Anterior cingulate cortex (tissue), 58 donors: ENCODE measurements around the gene FAM78A.
A peak's percentile ranks its signal among the peaks of the same experiment; 100 is the strongest.

ENCODE experiments used
- DNase-seq, 58 donors: peaks; one replicate each; lab custom pipeline; 2025; lab: John Stamatoyannopoulos, UW

FAM78A gene

GRCh38 chr9:131303381-131304321 lies 27.3 kb upstream of the FAM78A start:
- no peak for DNase-seq

DNA sequence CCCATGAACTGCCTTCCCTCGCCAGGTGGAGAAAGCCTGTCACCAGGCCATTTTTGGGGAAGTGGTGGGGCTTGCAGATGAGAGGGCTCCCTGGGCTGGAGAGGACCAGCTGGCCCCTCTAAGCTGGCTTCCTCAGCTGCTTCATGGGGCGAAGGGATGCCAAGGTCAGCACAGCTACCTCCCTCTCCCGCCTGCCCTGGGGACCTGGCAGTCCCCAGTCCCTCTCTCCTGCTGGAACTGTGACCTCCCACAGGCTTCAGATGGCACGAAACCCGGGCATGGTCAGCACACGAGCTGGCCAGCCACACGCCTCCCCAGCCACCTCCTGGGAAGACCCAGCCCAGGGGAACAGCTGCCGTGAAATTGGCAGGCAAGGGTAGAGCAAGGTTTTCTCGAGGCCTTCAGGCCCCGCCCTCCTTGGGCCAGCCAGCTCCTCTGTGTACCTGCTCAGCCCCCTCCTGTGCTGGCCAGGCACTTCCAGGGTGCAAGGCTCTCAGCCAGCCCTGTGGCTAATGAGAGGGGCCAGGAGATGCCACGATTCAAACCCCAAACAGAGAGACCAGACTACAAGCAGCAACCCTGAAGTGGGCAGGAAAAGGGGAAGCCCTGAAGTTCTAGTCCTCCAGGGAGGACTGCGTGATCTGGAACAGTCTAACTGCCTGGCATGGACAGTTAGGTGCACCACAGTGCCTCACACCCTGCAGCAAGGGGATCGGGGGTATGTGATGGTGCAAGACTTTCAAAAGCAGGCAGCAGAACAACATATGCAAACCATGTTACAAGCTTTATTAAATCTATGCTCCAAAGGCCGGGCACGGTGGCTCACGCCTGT lies 26.1 kb upstream of the FAM78A start:
- DNase-seq = no peak

GRCh38 chr9:131300444-131300843 lies 24.1 kb upstream of the FAM78A start:
- DNase-seq = no peak

- DNase-seq = no peak
These were observed 23.6 kb upstream of the FAM78A start for GRCh38 chr9:131299961-131300347.

DNA sequence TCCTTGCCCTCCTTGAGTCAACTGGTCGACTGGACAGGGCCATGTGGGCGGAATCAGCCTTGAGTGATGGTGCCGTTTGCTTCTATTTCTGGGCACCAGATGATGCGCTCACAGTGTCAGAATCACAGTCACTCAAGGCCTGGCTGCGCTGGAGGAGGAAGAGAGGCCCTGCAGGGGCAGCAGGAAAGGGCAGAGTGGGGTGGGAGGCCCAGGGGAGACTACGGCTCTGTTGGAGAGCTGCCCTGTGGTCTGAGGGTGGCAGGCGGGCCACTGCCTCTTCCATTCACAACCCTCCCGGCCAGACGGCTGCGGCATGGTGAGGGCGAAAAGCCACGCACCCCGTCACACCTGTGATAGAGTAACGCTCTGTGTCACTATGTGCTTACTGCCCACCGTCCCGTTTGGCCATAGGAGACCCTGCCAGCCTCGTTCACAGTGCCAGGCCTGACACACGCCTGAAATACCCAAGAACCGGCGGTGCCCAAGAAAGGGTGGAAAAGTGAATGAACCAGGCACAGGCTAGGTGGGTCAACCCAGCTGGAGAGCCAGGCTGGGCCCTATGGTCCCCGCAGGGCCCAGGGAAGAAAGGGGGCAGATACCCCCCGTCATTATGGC lies 23.1 kb upstream of the FAM78A start:
- no peak for DNase-seq

GRCh38 chr9:131298816-131299215 lies 22.5 kb upstream of the FAM78A start:
- no peak for DNase-seq

DNA sequence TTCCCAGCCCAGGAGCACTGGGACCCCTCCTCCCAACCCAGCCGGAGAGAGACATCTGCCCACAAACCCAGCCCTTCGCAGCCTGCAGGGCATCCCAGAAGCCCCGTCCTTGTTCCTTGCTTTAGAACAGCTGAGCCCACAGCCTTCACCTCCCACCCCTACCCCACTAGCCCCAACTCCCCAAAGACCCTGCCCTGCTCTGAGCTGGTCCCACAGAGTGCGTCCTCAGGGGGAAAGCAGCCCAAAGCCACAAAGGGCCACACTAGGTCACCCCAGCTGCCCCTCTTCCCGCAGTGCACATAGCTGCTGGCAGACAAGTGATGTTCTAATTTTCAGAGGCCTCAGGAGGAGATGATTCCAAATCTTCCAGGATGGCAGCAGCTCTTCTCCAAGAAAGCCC lies 22.0 kb upstream of the FAM78A start:
- no peak for DNase-seq

- DNase-seq = no peak
These were observed 21.6 kb upstream of the FAM78A start for GRCh38 chr9:131297903-131298302.

GRCh38 chr9:131296906-131297500 lies 20.7 kb upstream of the FAM78A start:
- DNase-seq = no peak

DNA sequence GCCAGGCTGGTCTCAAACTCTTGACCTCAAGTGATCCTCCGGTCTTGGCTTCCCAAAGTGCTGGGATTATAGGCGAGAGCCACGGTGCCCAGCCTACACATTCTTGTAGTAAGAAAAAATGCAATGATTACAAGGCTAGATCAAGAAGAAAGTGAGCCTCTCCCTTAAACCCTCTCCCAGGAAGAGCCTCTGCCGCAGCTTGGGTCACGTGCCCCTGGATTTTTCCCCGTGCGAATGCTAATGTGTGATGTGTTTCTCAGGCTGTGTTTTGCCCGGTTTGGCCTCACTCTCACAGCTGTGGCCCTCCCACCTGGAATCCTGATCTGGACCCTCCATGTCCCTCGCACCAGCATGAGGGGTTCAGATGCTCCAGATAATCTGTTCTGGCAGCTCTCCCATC lies 20.1 kb upstream of the FAM78A start:
- DNase-seq = no peak

- DNase-seq = no peak
These were observed 16.6 kb upstream of the FAM78A start for GRCh38 chr9:131292937-131293336.

GRCh38 chr9:131291795-131292315 lies 15.5 kb upstream of the FAM78A start:
- DNase-seq = no peak

DNA sequence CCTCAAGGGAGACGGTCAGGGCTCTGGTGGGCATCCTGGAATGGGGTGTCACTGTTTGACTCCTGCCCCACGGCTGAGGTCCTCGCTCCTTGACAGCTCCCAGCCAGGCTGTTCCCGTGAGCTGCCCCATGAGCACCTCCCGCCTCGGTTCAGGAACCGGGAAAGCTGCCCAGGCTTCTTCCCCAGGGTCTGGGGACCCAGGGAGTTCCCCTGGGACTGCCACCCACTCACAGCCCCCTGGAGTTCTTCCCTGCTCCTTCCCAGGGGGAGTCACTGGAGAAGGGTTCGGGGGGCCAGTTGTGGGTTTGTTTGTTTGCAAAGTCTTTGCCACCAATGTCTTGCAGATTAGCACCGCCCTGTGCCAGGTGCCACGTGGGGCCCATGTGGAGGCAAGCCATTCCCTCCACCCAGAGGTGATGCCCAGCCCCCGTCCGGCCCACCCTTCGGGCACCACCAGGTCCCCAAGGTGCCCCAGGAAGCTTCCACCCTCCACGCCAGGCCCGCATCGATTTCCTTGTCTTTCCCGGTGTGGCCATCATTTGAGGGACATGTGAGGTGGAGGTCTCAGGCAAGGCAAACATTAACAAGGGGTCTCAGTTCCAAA lies 14.6 kb upstream of the FAM78A start:
- DNase-seq = no peak

DNA sequence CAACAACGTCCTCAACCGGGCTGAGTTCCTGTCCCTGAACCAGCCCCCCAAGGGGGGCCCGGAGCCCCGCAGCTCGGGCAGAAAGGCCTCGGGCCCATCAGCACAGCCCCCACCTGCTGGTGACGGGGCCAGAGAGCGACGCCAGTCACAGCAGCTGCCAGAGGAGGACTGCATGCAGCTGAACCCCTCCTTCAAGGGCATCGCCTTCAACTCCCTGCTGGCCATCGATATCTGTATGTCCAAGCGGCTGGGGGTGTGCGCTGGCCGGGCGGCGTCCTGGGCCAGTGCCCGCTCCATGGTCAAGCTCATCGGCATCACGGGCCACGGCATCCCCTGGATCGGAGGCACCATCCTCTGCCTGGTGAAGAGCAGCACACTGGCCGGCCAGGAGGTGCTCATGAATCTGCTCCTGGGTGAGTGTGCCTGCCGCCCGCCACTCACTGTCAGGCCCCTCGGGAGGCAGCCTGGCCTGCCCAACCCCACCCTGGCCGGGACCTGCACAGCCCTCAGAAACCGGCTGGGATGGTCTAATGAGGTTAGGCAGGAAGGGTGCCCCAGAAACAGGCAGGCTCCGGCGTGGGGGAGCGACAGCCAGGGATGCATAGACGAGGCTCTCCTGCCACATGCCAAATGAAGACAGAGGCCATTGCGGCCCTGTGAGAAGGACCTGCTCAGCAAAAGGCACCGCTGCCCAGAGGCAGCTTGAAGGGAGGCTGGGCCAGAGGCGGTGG lies 13.9 kb upstream of the FAM78A start:
- peak in 5 of 58 donors; percentile 31 to 71 (median 56) for DNase-seq

- DNase-seq = peak; percentile 34 to 97 (median 82)
These were observed 13.2 kb upstream of the FAM78A start, which contains the start of gene PLPP7 for GRCh38 chr9:131289301-131290035. TSS of gene PLPP7 (plus strand) at chr9:131289723. CDS start at chr9:131289998, 275 bp downstream.

DNA sequence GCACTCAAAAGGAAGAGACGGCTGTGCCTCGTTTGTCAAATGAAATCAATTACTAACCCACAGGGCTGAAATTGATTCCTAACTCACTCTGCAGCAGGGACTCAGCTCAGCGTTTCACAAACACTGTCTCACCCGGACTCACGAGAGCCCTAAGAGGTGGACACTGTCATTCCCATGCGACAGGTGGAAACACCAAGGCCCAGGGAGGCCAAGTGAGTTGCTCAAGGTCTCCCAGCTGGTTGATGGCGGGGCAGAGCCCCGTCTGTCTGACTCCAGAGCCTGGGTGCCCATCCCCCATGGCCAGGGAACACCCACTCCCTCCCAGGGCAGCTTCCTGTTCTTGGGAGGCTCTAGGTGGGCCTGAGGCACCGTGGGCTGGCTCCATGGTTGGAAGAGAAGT lies 11.9 kb upstream of the FAM78A start:
- DNase-seq = no peak

DNA sequence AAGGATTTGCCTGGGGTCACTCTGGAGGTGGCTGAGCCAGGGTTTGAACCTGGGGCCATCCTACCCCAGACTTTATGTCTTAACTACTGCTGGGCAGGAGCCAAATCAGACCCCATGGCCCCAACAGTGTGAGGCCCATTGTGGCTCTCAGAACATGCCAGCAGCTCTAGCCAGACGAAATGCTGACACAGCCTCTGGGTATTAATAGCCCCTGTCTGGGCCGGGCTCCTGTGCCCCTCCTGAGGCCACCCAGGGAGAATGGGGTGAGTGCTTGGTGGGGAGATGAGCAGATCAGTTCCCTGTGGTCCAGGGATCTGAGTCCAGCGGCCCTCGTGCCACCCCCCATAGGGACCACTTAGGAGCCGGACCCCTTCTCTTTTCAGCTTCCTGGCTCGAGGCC lies 11.0 kb upstream of the FAM78A start:
- no peak for DNase-seq

DNA sequence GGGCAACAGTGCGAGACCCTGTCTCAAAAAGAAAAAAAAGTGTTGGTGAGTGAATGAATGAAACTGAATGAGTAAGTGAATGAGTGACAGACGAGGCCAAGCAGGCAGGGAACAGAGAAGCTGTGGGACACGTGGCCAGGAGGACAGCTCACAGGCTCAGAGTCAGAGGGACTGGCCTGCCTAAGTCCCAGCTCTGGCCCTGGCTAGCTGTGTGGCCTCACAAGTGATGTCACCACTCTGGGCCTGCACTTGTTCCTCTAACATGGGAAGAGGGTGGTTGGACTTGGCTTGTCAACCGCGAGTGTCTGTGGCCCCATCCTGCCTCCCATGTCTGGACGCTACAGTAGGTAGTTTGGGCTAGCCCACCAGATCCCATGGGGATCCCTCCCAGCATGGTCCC lies 8.5 kb upstream of the FAM78A start:
- DNase-seq = no peak
